GM23338 (cell line): ENCODE measurements around the gene PCSK2. TPM values are rescaled to one million over a fixed set of nuclear protein-coding genes. Genes with fewer than 3 reads are reported as not detected.

ENCODE experiments used
- ATAC-seq: fragments of 200-7000 bp; cut with Tn5 transposase; 3 replicates; pipeline ENCODE4 v1.9.1; 2020
- DNase-seq: peaks from one replicate; pipeline ENCODE4 v3.0.0-alpha.2; 2015; ENCODE audit warnings: low spot score
- H2AFZ ChIP-seq: fragments of 200-600 bp; sonication (generic); 2 replicates; pipeline ENCODE4 v1.8.0; 2016; ENCODE audit warnings: antibody characterized with exemption, mild to moderate bottlenecking, moderate library complexity
- H3F3A ChIP-seq: fragments of 200-600 bp; sonication (generic); replicated peaks from 2 replicates; pipeline ENCODE4 v1.8.0; 2017; ENCODE audit warnings: antibody characterized with exemption, mixed run types, low read depth
- H3K27ac ChIP-seq: fragments of 200-600 bp; sonication (generic); 2 replicates; pipeline ENCODE4 v1.6.1; 2016; ENCODE audit warnings: low read depth
- H3K27me3 ChIP-seq: fragments of 200-600 bp; sonication (generic); 2 replicates; pipeline ENCODE4 v1.8.0; 2016; ENCODE audit warnings: mild to moderate bottlenecking, mixed run types, moderate library complexity; ENCODE audit not compliant: insufficient read depth
- H3K36me3 ChIP-seq: fragments of 200-600 bp; sonication (generic); 2 replicates; pipeline ENCODE4 v1.8.0; 2016; ENCODE audit warnings: mild to moderate bottlenecking; ENCODE audit not compliant: insufficient read depth
- H3K4me1 ChIP-seq: fragments of 200-600 bp; sonication (generic); 2 replicates; pipeline ENCODE4 v1.8.0; 2016; ENCODE audit warnings: mild to moderate bottlenecking, moderate library complexity; ENCODE audit not compliant: insufficient read depth
- H3K4me2 ChIP-seq: fragments of 200-600 bp; sonication (generic); 2 replicates; pipeline ENCODE4 v1.7.1; 2017; ENCODE audit warnings: mixed run types
- H3K4me3 ChIP-seq: fragments of 200-600 bp; sonication (generic); 2 replicates; pipeline ENCODE4 v1.6.1; 2016; ENCODE audit warnings: mixed run types
- H3K79me2 ChIP-seq: fragments of 200-600 bp; sonication (generic); replicated peaks from 2 replicates; pipeline ENCODE4 v1.8.0; 2017; ENCODE audit warnings: mild to moderate bottlenecking; ENCODE audit not compliant: insufficient read depth
- H3K9me2 ChIP-seq: fragments of 200-600 bp; sonication (generic); 2 replicates; pipeline ENCODE4 v1.8.0; 2017; ENCODE audit not compliant: insufficient read depth
- H4K20me1 ChIP-seq: fragments of 200-600 bp; sonication (generic); replicated peaks from 2 replicates; pipeline ENCODE4 v1.8.0; 2017; ENCODE audit warnings: mild to moderate bottlenecking; ENCODE audit not compliant: insufficient read depth
- H3K27ac Mint-ChIP-seq: 2 replicates; pipeline ENCODE4 v1.8.0; 2020; ENCODE audit warnings: inconsistent platforms, mild to moderate bottlenecking, moderate library complexity, mixed read lengths
- H3K27me3 Mint-ChIP-seq: 3 replicates; pipeline ENCODE4 v1.8.0; 2022; ENCODE audit warnings: low read depth, mild to moderate bottlenecking, moderate library complexity, mixed read lengths, inconsistent platforms; ENCODE audit not compliant: insufficient read depth, poor library complexity
- H3K36me3 Mint-ChIP-seq: 3 replicates; pipeline ENCODE4 v1.8.0; 2021; ENCODE audit warnings: low read depth, mild to moderate bottlenecking, inconsistent platforms, moderate library complexity, mixed read lengths
- H3K4me1 Mint-ChIP-seq: 3 replicates; pipeline ENCODE4 v1.8.0; 2020; ENCODE audit warnings: mild to moderate bottlenecking, inconsistent platforms, mixed read lengths
- H3K4me3 Mint-ChIP-seq: 3 replicates; pipeline ENCODE4 v1.8.0; 2021; ENCODE audit warnings: moderate library complexity, mild to moderate bottlenecking, inconsistent platforms, mixed read lengths
- H3K9me3 Mint-ChIP-seq: 3 replicates; pipeline ENCODE4 v1.8.0; 2020; ENCODE audit warnings: moderate library complexity, mild to moderate bottlenecking, inconsistent platforms, mixed read lengths
- EZH2phosphoT487 ChIP-seq: fragments of 200-600 bp; sonication (generic); IDR thresholded peaks from one replicate; pipeline ENCODE4 v1.8.1; 2018; ENCODE audit warnings: antibody characterized with exemption; ENCODE audit not compliant: unreplicated experiment
- JUNB ChIP-seq: IDR thresholded peaks from one replicate; pipeline ENCODE4 v1.6.1; 2016; ENCODE audit warnings: antibody characterized with exemption; ENCODE audit not compliant: unreplicated experiment
- POLR2AphosphoS5 ChIP-seq: IDR thresholded peaks from 2 replicates; pipeline ENCODE4 v1.6.1; 2016; ENCODE audit warnings: antibody characterized with exemption, low read depth
- STAT1 ChIP-seq: IDR thresholded peaks from one replicate; pipeline ENCODE4 v1.6.1; 2016; ENCODE audit warnings: antibody characterized with exemption; ENCODE audit not compliant: unreplicated experiment
- ZNF114 ChIP-seq: fragments of 250-450 bp; sonication (Bioruptor Pico); IDR thresholded peaks from 2 replicates; pipeline ENCODE4 v1.5.0; 2020; ENCODE audit warnings: mild to moderate bottlenecking, moderate library complexity
- ZNF331 ChIP-seq: fragments of 250-450 bp; sonication (Bioruptor Pico); IDR thresholded peaks from 2 replicates; pipeline ENCODE4 v1.5.0; 2020; ENCODE audit warnings: low read depth, mild to moderate bottlenecking, moderate library complexity
- polyA plus RNA-seq: library from polyadenylated mRNA; unstranded; fragments of >200 nt; fragmentation: Nextera tagmentation; extraction: Ambion mirVana; gene quantifications from 2 replicates; pipeline ENCODE4 v1.2.1, GENCODE V29; 2016
- total RNA-seq: library from RNA; depleted of rRNA; stranded (reverse); fragments of >200 nt; shearing (Covaris generic); gene quantifications from 2 replicates; pipeline ENCODE4 v1.2.3, GENCODE V29; 2014
- TF ChIP-seq, protein P1 (sequence below): IDR thresholded peaks from one replicate; pipeline ENCODE4 v1.6.1; 2018; ENCODE audit warnings: antibody characterized with exemption; ENCODE audit not compliant: unreplicated experiment
- TF ChIP-seq, protein P2 (sequence below): IDR thresholded peaks from 2 replicates; pipeline ENCODE4 v1.6.1; 2016; ENCODE audit warnings: antibody characterized with exemption
- TF ChIP-seq, protein P3 (sequence below): fragments of 250-450 bp; sonication (Bioruptor Pico); IDR thresholded peaks from 2 replicates; pipeline ENCODE4 v1.5.0; 2020; ENCODE audit warnings: mild to moderate bottlenecking, moderate library complexity

The PCSK2 gene
- total and polyA plus RNA-seq, 2 experiments from 2014 or later: 0.37 to 1.1 TPM

DNA sequence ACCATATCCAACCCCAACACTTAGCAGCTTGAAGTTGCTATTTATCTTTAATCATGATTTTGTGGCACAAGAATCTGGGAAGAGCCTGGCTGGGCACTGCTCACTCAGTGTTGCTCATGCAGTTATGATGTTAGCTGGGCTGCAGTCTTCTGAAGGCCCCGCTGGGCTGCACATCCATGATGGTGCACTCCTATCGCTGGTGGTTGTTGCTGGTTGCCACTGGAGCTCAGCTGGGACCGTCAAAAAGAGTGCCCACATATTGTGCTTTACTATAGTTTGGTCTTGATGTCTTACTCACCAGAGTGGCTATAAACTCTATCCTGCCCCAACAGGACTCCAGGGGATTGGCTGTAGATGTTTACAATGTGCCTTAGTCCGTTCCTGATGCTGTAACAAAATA is 137.8 kb downstream of the PCSK2 start:
- no peak overlapping the region for H2AFZ ChIP-seq
- H3K9me3 Mint-ChIP-seq: no peaks in the 10 kb centered on the region
- no peak overlapping the region for H3K27ac ChIP-seq
- no peak overlapping the region for H3K27ac Mint-ChIP-seq
- peaks cover 4% of the 10 kb centered on the region; the same call in 1 of the 2 replicates for H3K9me2 ChIP-seq
- no peaks in the 10 kb centered on the region for H3K4me1 ChIP-seq
- H3K27me3 ChIP-seq: no peaks in the 10 kb centered on the region
- H3K36me3 ChIP-seq: no peaks in the 10 kb centered on the region
- no peaks in the 10 kb centered on the region; the same call in 2 of the 3 replicates for H3K36me3 Mint-ChIP-seq
- H3K79me2 ChIP-seq: no peaks in the 10 kb centered on the region
- peaks cover 3% of the 10 kb centered on the region for H3K27me3 Mint-ChIP-seq
- DNase-seq: no peak
- ATAC-seq: no peak
- H3K4me1 Mint-ChIP-seq: no peaks in the 10 kb centered on the region
- no peaks in the 10 kb centered on the region for H3F3A ChIP-seq
- H3K4me2 ChIP-seq: no peak overlapping the region
- no peak overlapping the region for H3K4me3 Mint-ChIP-seq
- H4K20me1 ChIP-seq: no peaks in the 10 kb centered on the region
- no peak overlapping the region for H3K4me3 ChIP-seq
- TF ChIP-seq, protein P1, sequence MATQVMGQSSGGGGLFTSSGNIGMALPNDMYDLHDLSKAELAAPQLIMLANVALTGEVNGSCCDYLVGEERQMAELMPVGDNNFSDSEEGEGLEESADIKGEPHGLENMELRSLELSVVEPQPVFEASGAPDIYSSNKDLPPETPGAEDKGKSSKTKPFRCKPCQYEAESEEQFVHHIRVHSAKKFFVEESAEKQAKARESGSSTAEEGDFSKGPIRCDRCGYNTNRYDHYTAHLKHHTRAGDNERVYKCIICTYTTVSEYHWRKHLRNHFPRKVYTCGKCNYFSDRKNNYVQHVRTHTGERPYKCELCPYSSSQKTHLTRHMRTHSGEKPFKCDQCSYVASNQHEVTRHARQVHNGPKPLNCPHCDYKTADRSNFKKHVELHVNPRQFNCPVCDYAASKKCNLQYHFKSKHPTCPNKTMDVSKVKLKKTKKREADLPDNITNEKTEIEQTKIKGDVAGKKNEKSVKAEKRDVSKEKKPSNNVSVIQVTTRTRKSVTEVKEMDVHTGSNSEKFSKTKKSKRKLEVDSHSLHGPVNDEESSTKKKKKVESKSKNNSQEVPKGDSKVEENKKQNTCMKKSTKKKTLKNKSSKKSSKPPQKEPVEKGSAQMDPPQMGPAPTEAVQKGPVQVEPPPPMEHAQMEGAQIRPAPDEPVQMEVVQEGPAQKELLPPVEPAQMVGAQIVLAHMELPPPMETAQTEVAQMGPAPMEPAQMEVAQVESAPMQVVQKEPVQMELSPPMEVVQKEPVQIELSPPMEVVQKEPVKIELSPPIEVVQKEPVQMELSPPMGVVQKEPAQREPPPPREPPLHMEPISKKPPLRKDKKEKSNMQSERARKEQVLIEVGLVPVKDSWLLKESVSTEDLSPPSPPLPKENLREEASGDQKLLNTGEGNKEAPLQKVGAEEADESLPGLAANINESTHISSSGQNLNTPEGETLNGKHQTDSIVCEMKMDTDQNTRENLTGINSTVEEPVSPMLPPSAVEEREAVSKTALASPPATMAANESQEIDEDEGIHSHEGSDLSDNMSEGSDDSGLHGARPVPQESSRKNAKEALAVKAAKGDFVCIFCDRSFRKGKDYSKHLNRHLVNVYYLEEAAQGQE: no peak
- TF ChIP-seq POLR2AphosphoS5: no peak
- no peak for TF ChIP-seq ZNF114 (CRISPR knock-in tag)
- no peak for TF ChIP-seq EZH2phosphoT487
- TF ChIP-seq ZNF331 (CRISPR knock-in tag): no peak
- TF ChIP-seq, protein P2, sequence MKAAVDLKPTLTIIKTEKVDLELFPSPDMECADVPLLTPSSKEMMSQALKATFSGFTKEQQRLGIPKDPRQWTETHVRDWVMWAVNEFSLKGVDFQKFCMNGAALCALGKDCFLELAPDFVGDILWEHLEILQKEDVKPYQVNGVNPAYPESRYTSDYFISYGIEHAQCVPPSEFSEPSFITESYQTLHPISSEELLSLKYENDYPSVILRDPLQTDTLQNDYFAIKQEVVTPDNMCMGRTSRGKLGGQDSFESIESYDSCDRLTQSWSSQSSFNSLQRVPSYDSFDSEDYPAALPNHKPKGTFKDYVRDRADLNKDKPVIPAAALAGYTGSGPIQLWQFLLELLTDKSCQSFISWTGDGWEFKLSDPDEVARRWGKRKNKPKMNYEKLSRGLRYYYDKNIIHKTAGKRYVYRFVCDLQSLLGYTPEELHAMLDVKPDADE: no peak

DNA sequence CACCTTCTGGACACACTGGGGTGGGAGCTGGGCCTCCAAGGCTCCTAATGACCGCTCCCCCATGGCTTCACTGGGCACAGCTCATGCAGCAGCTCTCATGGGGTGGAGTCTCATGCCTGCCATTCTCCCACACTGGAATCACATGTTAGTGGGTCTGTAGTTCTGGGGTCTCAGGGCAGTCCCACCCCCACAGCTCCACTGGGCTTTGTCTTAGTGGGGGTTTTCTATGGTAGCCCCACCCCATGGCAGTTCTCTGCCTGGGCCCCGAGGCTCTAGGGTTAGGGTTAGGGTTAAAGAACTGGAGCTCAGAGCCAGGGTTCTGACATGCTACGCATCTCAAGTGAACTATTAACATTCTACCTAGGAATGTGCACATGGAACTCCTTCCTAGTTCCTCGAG is 139.0 kb downstream of the PCSK2 start:
- H2AFZ ChIP-seq: no peak overlapping the region
- no peak overlapping the region for H3K4me2 ChIP-seq
- no peak overlapping the region for H3K4me3 Mint-ChIP-seq
- no peaks in the 10 kb centered on the region for H3F3A ChIP-seq
- H3K27me3 ChIP-seq: no peaks in the 10 kb centered on the region
- ATAC-seq (no peak), DNase-seq (no peak)
- H3K36me3 ChIP-seq: no peaks in the 10 kb centered on the region
- H3K9me2 ChIP-seq: peaks cover 4% of the 10 kb centered on the region; the same call in 1 of the 2 replicates
- H3K4me3 ChIP-seq: no peak overlapping the region
- no peaks in the 10 kb centered on the region for H3K4me1 ChIP-seq
- no peaks in the 10 kb centered on the region for H4K20me1 ChIP-seq
- no peak overlapping the region for H3K27ac Mint-ChIP-seq
- no peaks in the 10 kb centered on the region for H3K9me3 Mint-ChIP-seq
- H3K36me3 Mint-ChIP-seq: no peaks in the 10 kb centered on the region; the same call in 2 of the 3 replicates
- H3K4me1 Mint-ChIP-seq: no peaks in the 10 kb centered on the region
- peaks cover 3% of the 10 kb centered on the region for H3K27me3 Mint-ChIP-seq
- no peak overlapping the region for H3K27ac ChIP-seq
- H3K79me2 ChIP-seq: no peaks in the 10 kb centered on the region
- TF ChIP-seq STAT1 (no peak), JUNB (no peak), EZH2phosphoT487 (no peak)
- TF ChIP-seq, protein P3, sequence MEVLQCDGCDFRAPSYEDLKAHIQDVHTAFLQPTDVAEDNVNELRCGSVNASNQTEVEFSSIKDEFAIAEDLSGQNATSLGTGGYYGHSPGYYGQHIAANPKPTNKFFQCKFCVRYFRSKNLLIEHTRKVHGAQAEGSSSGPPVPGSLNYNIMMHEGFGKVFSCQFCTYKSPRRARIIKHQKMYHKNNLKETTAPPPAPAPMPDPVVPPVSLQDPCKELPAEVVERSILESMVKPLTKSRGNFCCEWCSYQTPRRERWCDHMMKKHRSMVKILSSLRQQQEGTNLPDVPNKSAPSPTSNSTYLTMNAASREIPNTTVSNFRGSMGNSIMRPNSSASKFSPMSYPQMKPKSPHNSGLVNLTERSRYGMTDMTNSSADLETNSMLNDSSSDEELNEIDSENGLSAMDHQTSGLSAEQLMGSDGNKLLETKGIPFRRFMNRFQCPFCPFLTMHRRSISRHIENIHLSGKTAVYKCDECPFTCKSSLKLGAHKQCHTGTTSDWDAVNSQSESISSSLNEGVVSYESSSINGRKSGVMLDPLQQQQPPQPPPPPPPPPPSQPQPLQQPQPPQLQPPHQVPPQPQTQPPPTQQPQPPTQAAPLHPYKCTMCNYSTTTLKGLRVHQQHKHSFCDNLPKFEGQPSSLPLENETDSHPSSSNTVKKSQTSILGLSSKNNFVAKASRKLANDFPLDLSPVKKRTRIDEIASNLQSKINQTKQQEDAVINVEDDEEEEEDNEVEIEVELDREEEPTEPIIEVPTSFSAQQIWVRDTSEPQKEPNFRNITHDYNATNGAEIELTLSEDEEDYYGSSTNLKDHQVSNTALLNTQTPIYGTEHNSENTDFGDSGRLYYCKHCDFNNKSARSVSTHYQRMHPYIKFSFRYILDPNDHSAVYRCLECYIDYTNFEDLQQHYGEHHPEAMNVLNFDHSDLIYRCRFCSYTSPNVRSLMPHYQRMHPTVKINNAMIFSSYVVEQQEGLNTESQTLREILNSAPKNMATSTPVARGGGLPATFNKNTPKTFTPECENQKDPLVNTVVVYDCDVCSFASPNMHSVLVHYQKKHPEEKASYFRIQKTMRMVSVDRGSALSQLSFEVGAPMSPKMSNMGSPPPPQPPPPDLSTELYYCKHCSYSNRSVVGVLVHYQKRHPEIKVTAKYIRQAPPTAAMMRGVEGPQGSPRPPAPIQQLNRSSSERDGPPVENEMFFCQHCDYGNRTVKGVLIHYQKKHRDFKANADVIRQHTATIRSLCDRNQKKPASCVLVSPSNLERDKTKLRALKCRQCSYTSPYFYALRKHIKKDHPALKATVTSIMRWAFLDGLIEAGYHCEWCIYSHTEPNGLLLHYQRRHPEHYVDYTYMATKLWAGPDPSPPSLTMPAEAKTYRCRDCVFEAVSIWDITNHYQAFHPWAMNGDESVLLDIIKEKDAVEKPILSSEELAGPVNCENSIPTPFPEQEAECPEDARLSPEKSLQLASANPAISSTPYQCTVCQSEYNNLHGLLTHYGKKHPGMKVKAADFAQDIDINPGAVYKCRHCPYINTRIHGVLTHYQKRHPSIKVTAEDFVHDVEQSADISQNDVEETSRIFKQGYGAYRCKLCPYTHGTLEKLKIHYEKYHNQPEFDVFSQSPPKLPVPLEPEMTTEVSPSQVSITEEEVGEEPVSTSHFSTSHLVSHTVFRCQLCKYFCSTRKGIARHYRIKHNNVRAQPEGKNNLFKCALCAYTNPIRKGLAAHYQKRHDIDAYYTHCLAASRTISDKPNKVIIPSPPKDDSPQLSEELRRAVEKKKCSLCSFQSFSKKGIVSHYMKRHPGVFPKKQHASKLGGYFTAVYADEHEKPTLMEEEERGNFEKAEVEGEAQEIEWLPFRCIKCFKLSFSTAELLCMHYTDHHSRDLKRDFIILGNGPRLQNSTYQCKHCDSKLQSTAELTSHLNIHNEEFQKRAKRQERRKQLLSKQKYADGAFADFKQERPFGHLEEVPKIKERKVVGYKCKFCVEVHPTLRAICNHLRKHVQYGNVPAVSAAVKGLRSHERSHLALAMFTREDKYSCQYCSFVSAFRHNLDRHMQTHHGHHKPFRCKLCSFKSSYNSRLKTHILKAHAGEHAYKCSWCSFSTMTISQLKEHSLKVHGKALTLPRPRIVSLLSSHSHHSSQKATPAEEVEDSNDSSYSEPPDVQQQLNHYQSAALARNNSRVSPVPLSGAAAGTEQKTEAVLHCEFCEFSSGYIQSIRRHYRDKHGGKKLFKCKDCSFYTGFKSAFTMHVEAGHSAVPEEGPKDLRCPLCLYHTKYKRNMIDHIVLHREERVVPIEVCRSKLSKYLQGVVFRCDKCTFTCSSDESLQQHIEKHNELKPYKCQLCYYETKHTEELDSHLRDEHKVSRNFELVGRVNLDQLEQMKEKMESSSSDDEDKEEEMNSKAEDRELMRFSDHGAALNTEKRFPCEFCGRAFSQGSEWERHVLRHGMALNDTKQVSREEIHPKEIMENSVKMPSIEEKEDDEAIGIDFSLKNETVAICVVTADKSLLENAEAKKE (CRISPR knock-in tag): no peak
